ENCODE measurements around the gene PHLDB1.

DNA sequence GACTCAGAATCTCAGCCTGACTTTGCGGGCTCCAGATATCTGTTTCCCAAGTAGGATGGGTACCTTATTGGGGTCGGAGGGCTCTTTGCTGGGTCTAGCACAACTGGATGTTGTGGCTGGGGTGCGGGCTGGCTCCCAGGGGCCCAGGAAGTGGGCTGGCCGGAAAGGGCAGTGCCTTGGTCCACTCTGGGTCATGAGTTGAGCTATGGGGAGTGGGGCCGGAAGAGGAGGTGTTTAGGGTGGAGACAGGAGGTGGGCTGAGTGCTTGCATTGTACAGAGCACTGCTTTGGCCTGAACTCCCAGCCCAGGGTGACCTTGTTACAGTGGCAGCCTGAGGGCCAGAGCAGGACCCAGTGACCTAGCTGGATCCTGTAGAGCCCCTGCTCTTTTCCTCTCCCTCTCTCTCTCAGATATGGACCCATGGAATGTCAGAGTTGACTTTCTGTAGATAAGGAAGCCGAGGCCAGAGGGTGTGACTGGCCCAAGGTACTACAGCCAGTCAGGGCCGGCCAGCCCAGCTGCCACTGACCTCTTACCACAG is 13.2 kb downstream of the PHLDB1 start:
- TF ChIP-seq CTCF (IDR thresholded peaks at IDR 0.05) (no peak), POLR2A (IDR thresholded peaks at IDR 0.05) (no peak)

Measured in heart left ventricle (tissue), 13 donors.